MM.1S (cell line): ENCODE results near the gene ANTXR1.

Experiments used
- DNase-seq: peaks from one replicate; pipeline ENCODE4 v3.0.0-alpha.2; 2015
- H2AFZ ChIP-seq: fragments of 300-600 bp; sonication (generic); 2 replicates; pipeline ENCODE4 v1.6.0; 2016; ENCODE audit warnings: antibody characterized with exemption, low read length
- H3F3A ChIP-seq: fragments of 300-600 bp; sonication (generic); 2 replicates; pipeline ENCODE4 v1.6.1; 2016; ENCODE audit warnings: mild to moderate bottlenecking, antibody characterized with exemption, low read length, moderate library complexity, mixed read lengths; ENCODE audit not compliant: insufficient read depth
- H3K27ac ChIP-seq: fragments of 300-600 bp; sonication (generic); 2 replicates; pipeline ENCODE4 v1.5.1; 2016; ENCODE audit warnings: mild to moderate bottlenecking, low read length
- H3K27me3 ChIP-seq: fragments of 300-600 bp; sonication (generic); replicated peaks from 2 replicates; pipeline ENCODE4 v1.6.0; 2016; ENCODE audit warnings: low read length; ENCODE audit not compliant: insufficient read depth
- H3K36me3 ChIP-seq: fragments of 300-600 bp; sonication (generic); replicated peaks from 2 replicates; pipeline ENCODE4 v1.6.1; 2016; ENCODE audit warnings: mild to moderate bottlenecking, low read length, mixed read lengths; ENCODE audit not compliant: insufficient read depth
- H3K4me1 ChIP-seq: fragments of 300-600 bp; sonication (generic); 2 replicates; pipeline ENCODE4 v1.6.1; 2016; ENCODE audit warnings: low read length, mixed read lengths
- H3K4me2 ChIP-seq: fragments of 300-600 bp; sonication (generic); 2 replicates; pipeline ENCODE4 v1.6.0; 2016; ENCODE audit warnings: low read depth, low read length
- H3K4me3 ChIP-seq: fragments of 300-600 bp; sonication (generic); 2 replicates; pipeline ENCODE4 v1.5.1; 2016; ENCODE audit warnings: low read length, mixed read lengths
- H3K79me2 ChIP-seq: fragments of 300-600 bp; sonication (generic); 2 replicates; pipeline ENCODE4 v1.6.1; 2016; ENCODE audit warnings: mixed run types, low read length, mixed read lengths
- H3K9ac ChIP-seq: fragments of 300-600 bp; sonication (generic); 2 replicates; pipeline ENCODE4 v1.6.1; 2016; ENCODE audit warnings: low read length, mixed read lengths
- H3K9me2 ChIP-seq: fragments of 300-600 bp; sonication (generic); replicated peaks from 2 replicates; pipeline ENCODE4 v1.6.1; 2016; ENCODE audit warnings: mild to moderate bottlenecking, low read length, mixed read lengths; ENCODE audit not compliant: insufficient read depth
- H3K9me3 ChIP-seq: fragments of 300-600 bp; sonication (generic); replicated peaks from 2 replicates; pipeline ENCODE4 v1.6.1; 2016; ENCODE audit warnings: mild to moderate bottlenecking, low read length, mixed read lengths; ENCODE audit not compliant: insufficient read depth
- H4K20me1 ChIP-seq: fragments of 300-600 bp; sonication (generic); 2 replicates; pipeline ENCODE4 v1.6.1; 2016; ENCODE audit warnings: mild to moderate bottlenecking, low read length, moderate library complexity, mixed read lengths; ENCODE audit not compliant: insufficient read depth
- CTCF ChIP-seq: fragments of 300-600 bp; sonication (generic); IDR thresholded peaks from 2 replicates; pipeline ENCODE4 v1.5.1; 2016; ENCODE audit warnings: antibody characterized with exemption, low read length, mixed read lengths
- EZH2 ChIP-seq: fragments of 300-600 bp; sonication (generic); optimal IDR thresholded peaks from 2 replicates; pipeline ENCODE3; 2017; ENCODE audit warnings: low read depth, mild to moderate bottlenecking, antibody characterized with exemption, low read length, mixed read lengths
- EZH2phosphoT487 ChIP-seq: fragments of 300-600 bp; sonication (generic); IDR thresholded peaks from 2 replicates; pipeline ENCODE4 v1.6.1; 2018; ENCODE audit warnings: antibody characterized with exemption, low read length

ANTXR1 gene

GRCh38 chr2:69278366-69278765, 265.4 kb downstream of the ANTXR1 start:
- DNase-seq, result no peak
- Histone ChIP-seq H3K79me2 (no peaks in the 10 kb centered on the region), H3K27ac (no peak overlapping the region), H4K20me1 (no peaks in the 10 kb centered on the region), H3K9me2 (no peaks in the 10 kb centered on the region), H3F3A (no peaks in the 10 kb centered on the region), H3K4me1 (no peaks in the 10 kb centered on the region), H3K27me3 (no peaks in the 10 kb centered on the region), H3K9me3 (no peaks in the 10 kb centered on the region), H3K36me3 (no peaks in the 10 kb centered on the region), H3K4me3 (no peak overlapping the region), H3K9ac (no peak overlapping the region), H3K4me2 (no peak overlapping the region), H2AFZ (no peak overlapping the region)
- no peak for TF ChIP-seq CTCF
- TF ChIP-seq EZH2, result no peak
- no peak for TF ChIP-seq EZH2phosphoT487

GRCh38 chr2:69279211-69279610, 266.2 kb downstream of the ANTXR1 start:
- Histone ChIP-seq H3F3A (no peaks in the 10 kb centered on the region), H3K79me2 (no peaks in the 10 kb centered on the region), H3K9me2 (no peaks in the 10 kb centered on the region), H3K36me3 (no peaks in the 10 kb centered on the region), H3K4me3 (no peak overlapping the region), H3K9me3 (no peaks in the 10 kb centered on the region), H3K4me2 (no peak overlapping the region), H3K27ac (no peak overlapping the region), H3K27me3 (no peaks in the 10 kb centered on the region), H4K20me1 (no peaks in the 10 kb centered on the region), H2AFZ (no peak overlapping the region), H3K4me1 (no peaks in the 10 kb centered on the region), H3K9ac (no peak overlapping the region)
- TF ChIP-seq EZH2 (no peak), CTCF (no peak), EZH2phosphoT487 (no peak)
- no peak for DNase-seq

GRCh38 chr2:69279931-69280681, 267.1 kb downstream of the ANTXR1 start:
- DNase-seq, result no peak
- H3F3A ChIP-seq, result no peaks in the 10 kb centered on the region
- H3K27me3 ChIP-seq, result no peaks in the 10 kb centered on the region
- H2AFZ ChIP-seq, result no peak overlapping the region
- H3K9ac ChIP-seq, result no peak overlapping the region
- H4K20me1 ChIP-seq, result no peaks in the 10 kb centered on the region
- no peak overlapping the region for H3K27ac ChIP-seq
- no peak overlapping the region for H3K4me2 ChIP-seq
- no peak for TF ChIP-seq EZH2
- no peak for TF ChIP-seq CTCF
- no peak for TF ChIP-seq EZH2phosphoT487
- no peaks in the 10 kb centered on the region for H3K4me1 ChIP-seq
- no peaks in the 10 kb centered on the region for H3K9me3 ChIP-seq
- no peaks in the 10 kb centered on the region for H3K36me3 ChIP-seq
- no peaks in the 10 kb centered on the region for H3K79me2 ChIP-seq
- H3K4me3 ChIP-seq, result no peak overlapping the region
- no peaks in the 10 kb centered on the region for H3K9me2 ChIP-seq
